Measurements from ENCODE around the gene TET1. TPM values are rescaled to one million over a fixed set of nuclear protein-coding genes. Genes with fewer than 3 reads are reported as not detected.
A peak's percentile ranks its signal among the peaks of the same experiment; 100 is the strongest.

Gene TET1
- total RNA-seq, 4 donors from 2014 or later: 3.5 to 40.3 (median 7.1) TPM

- TF ChIP-seq CTCF (IDR thresholded peaks at IDR 0.05) (no peak), POLR2A (IDR thresholded peaks at IDR 0.05) (no peak)
- Histone ChIP-seq H3K4me3 (no peak overlapping the region), H3K4me1 (no peaks in the 10 kb centered on the region), H3K9me3 (no peaks in the 10 kb centered on the region), H3K27ac (no peak overlapping the region), H3K27me3 (no peaks in the 10 kb centered on the region), H3K36me3 (no peaks in the 10 kb centered on the region)
- intact Hi-C loops (cut with DNase I; ENCODE audit: low total_unique reads): no loop called here
- no peak for DNase-seq
Observed at GRCh38 chr10:68586606-68587305, 26.6 kb downstream of the TET1 start.

DNA sequence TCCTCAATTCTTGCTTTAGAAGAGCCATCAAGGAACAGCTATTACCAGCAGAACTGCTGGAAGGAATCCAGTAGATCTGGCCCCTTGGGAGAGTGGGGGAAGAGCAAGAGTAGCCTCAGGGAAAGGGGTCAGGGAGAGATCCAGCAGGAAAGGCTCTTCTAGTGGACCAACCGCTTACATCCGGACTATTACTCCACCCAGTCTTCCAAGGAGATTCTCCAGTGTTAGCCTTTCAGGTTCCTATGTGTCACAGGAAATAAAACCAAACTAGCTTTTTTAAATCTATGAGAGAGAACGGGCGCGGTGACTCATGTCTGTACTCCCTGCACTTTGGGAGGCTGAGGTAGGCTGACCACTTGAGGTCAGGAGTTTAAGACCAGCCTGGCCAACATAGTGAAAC is 34.3 kb downstream of the TET1 start:
- Histone ChIP-seq H3K27ac (no peak overlapping the region), H3K27me3 (no peaks in the 10 kb centered on the region), H3K36me3 (no peaks in the 10 kb centered on the region), H3K4me1 (no peaks in the 10 kb centered on the region), H3K9me3 (no peaks in the 10 kb centered on the region), H3K4me3 (no peak overlapping the region)
- intact Hi-C loops (cut with DNase I; ENCODE audit: low total_unique reads): no loop called here
- TF ChIP-seq CTCF (IDR thresholded peaks at IDR 0.05): no peak
- no peak for TF ChIP-seq POLR2A (IDR thresholded peaks at IDR 0.05)
- no peak for DNase-seq

- no peak overlapping the region for H3K27ac ChIP-seq
- TF ChIP-seq POLR2A (IDR thresholded peaks at IDR 0.05) (no peak), CTCF (IDR thresholded peaks at IDR 0.05) (no peak)
- H3K36me3 ChIP-seq: no peaks in the 10 kb centered on the region
- no peaks in the 10 kb centered on the region for H3K4me1 ChIP-seq
- H3K27me3 ChIP-seq: no peaks in the 10 kb centered on the region
- H3K4me3 ChIP-seq: no peak overlapping the region
- no peak for DNase-seq
- no peaks in the 10 kb centered on the region for H3K9me3 ChIP-seq
- intact Hi-C loops (cut with DNase I; ENCODE audit: low total_unique reads): no loop called here
Observed at GRCh38 chr10:68595513-68595912, 35.4 kb downstream of the TET1 start.

GRCh38 chr10:68597407-68597806 is 37.3 kb downstream of the TET1 start:
- Histone ChIP-seq H3K4me3 (no peak overlapping the region), H3K27me3 (no peaks in the 10 kb centered on the region), H3K4me1 (no peaks in the 10 kb centered on the region), H3K36me3 (no peaks in the 10 kb centered on the region), H3K9me3 (no peaks in the 10 kb centered on the region), H3K27ac (no peak overlapping the region)
- no peak for DNase-seq
- no peak for TF ChIP-seq POLR2A (IDR thresholded peaks at IDR 0.05)
- no peak for TF ChIP-seq CTCF (IDR thresholded peaks at IDR 0.05)
- intact Hi-C loops (cut with DNase I; ENCODE audit: low total_unique reads): no loop called here

- H3K9me3 ChIP-seq: no peaks in the 10 kb centered on the region
- H3K27ac ChIP-seq: peak overlapping the region; percentile 63 to 64
- H3K4me3 ChIP-seq: peak overlapping the region; percentile 25 to 37
- intact Hi-C loops (cut with DNase I; ENCODE audit: low total_unique reads): no loop called here
- peak; percentile 20 to 55 for DNase-seq
- H3K27me3 ChIP-seq: no peaks in the 10 kb centered on the region
- no peaks in the 10 kb centered on the region for H3K36me3 ChIP-seq
- TF ChIP-seq CTCF (IDR thresholded peaks at IDR 0.05) (no peak), POLR2A (IDR thresholded peaks at IDR 0.05) (no peak)
- no peaks in the 10 kb centered on the region for H3K4me1 ChIP-seq
Observed at GRCh38 chr10:68598978-68599770, 39.0 kb downstream of the TET1 start.
